Activated CD4-positive, alpha-beta T cell treated with anti-CD3 and anti-CD28 coated beads, Interleukin-2, amount 10 ng/mL, durations not matched to agents 7 days and 5 days (primary cell): ENCODE results near the gene ELP5. TPM values are rescaled to one million over a fixed set of nuclear protein-coding genes. Genes with fewer than 3 reads are reported as not detected.

Experiments used
- CTCF ChIA-PET: fragments of 350-600 bp; sonication (Branson Sonifier 250); formaldehyde crosslinking; loops from one replicate; lab custom pipeline; 2021; ENCODE audit warnings: antibody characterized with exemption; lab: Charles Lee
- POLR2A ChIA-PET: fragments of 350-600 bp; sonication (Branson Sonifier 250); formaldehyde crosslinking; loops from one replicate; lab custom pipeline; 2021; ENCODE audit warnings: antibody characterized with exemption; lab: Charles Lee
- DNase-seq: peaks from one replicate; pipeline ENCODE4 v3.0.0-alpha.2; 2020
- H3K27ac Mint-ChIP-seq: one replicate; pipeline ENCODE4 v1.8.0; 2021; ENCODE audit warnings: mild to moderate bottlenecking, moderate library complexity, mixed read lengths
- H3K27me3 Mint-ChIP-seq: one replicate; pipeline ENCODE4 v1.8.0; 2021; ENCODE audit warnings: mixed read lengths
- H3K36me3 Mint-ChIP-seq: one replicate; pipeline ENCODE4 v1.8.0; 2021; ENCODE audit warnings: low read depth, mixed read lengths
- H3K4me1 Mint-ChIP-seq: one replicate; pipeline ENCODE4 v1.8.0; 2021; ENCODE audit warnings: mixed read lengths
- H3K4me3 Mint-ChIP-seq: one replicate; pipeline ENCODE4 v1.8.0; 2021; ENCODE audit warnings: mild to moderate bottlenecking, moderate library complexity, mixed read lengths
- H3K9me3 Mint-ChIP-seq: one replicate; pipeline ENCODE4 v1.8.0; 2021; ENCODE audit warnings: mixed read lengths
- total RNA-seq, 2 experiments: library from RNA; stranded (reverse); gene quantifications; one replicate each; pipeline ENCODE4 v1.2.3, GENCODE V29; 2021

ELP5 gene
- total RNA-seq, 2 experiments from 2014 or later, result 41.7 to 42.4 TPM

DNA sequence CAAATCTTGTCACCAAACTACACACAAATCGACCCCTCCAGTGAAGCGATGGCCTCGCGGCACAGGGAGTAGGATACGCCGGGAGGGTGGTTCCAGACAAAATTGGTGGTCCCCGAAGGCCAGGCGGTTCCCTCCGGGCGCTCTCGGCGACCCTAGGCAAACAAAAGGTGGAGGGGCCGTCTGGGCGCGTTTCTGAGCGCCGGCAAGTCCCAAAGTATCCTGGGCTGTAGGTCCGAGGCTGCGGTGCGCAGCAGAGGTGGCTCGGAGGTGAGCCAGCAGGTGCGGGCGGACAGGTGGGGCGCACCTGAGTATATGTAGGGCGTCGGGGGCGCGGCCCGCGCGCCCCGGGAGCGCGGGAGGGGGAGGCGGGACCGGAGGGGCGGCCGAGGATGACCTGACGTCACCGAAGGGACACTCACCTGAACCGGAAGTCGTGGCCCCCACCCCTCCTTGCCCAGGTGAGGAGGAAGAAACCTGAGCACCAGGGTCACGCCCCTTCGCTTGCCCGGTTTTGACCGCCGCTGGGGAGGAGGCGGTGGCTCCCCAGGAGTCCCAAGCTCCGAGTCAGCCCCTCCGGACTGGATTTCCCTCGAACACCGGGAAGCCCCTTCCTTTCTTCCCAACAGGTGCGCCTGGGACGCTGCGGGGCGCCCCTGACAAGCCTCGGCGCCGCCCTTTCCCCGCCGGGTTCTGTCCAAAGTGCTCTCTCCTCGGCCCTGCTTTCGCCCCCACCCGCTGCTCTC lies 10.3 kb downstream of the ELP5 start, which contains the start of gene CLDN7:
Gene CLDN7 (minus strand): TSS at position 287 of the 743 bp plus-strand sequence. CDS start 435 bp downstream, outside the sequence.
- H3K27me3 Mint-ChIP-seq, result peaks cover 33% of the 10 kb centered on the region
- H3K9me3 Mint-ChIP-seq, result no peaks in the 10 kb centered on the region
- ChIA-PET POLR2A (interaction anchor here (0.5 kb wide), 1 partner anchor 87 kb away, joined by 4 read pairs; no protein-coding TSS in a partner anchor), CTCF (no interaction called here)
- peak within 1 kb of the TSS; percentile 64 for H3K27ac Mint-ChIP-seq
- H3K4me1 Mint-ChIP-seq, result peaks cover 26% of the 10 kb centered on the region
- no peak for DNase-seq
- peaks cover 6% of the 10 kb centered on the region for H3K36me3 Mint-ChIP-seq
- peak within 1 kb of the TSS; percentile 58 for H3K4me3 Mint-ChIP-seq

DNA sequence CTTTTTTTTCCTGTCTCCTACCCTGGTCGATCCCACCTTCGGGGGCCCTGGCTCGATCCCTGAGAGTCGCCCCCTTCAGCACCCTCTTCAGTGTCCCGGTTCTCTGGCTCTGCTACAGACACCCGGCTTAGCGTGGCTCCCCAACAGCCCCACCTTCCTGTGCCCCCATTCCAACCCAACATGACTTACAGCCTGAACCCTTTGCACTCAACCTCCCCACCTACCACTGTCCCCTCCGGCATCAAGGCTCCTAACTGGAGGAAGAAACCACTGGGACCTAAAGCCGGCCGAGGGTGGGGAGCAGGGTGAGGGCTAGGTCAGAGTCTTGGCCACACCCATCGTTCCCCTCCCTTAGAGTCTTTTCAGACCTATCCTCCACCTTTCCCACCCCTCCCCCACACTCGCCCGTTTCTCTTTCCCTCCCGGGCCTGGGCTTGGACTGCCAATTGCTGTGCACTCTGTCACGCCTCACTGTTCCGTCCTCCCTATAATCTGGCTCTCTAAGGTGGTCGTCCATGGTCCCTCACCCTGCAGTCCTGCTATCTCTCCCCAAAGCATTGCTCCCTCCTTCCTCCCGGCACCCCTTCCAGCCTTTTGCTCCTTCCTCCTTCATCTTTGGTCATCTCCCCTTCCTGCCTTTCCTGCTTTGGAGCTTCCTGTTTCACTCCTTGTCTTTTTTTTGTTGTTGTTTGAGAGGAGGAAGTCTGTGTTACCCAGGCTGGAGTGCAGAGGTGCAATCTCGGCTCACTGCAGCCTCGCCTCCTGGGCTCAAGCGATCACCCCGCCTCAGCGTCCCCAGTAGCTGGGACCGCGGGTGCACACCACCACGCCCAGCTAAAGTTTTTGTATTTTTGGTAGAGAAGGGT lies 11.2 kb downstream of the ELP5 start:
- no peak for DNase-seq
- H3K9me3 Mint-ChIP-seq, result no peaks in the 10 kb centered on the region
- H3K4me1 Mint-ChIP-seq, result peaks cover 26% of the 10 kb centered on the region
- H3K36me3 Mint-ChIP-seq, result peaks cover 6% of the 10 kb centered on the region
- ChIA-PET CTCF (interaction anchor here (0.6 kb wide), 1 partner anchor 35 kb away, joined by 6 read pairs; no protein-coding TSS in a partner anchor), POLR2A (no interaction called here)
- peak overlapping the region; percentile 66 for H3K27ac Mint-ChIP-seq
- peaks cover 33% of the 10 kb centered on the region for H3K27me3 Mint-ChIP-seq
- peak overlapping the region; percentile 58 for H3K4me3 Mint-ChIP-seq

DNA sequence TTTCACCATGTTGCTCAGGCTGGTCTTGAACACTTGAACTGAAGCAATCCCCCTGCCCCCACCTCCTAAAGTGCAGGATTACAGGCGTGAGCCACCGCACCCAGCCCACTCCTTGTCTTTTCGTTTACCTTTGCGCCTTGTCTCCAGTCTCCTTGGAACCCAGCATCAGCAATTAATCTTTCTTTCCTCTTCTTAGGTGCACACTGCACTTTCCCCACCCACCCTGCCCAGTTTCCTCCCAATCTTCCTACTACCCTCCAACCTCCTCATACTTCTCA lies 11.7 kb downstream of the ELP5 start:
- ChIA-PET CTCF (interaction anchor here (0.6 to 1.3 kb wide), 2 partner anchors 22 to 34 kb away, joined by 3 to 6 read pairs; no protein-coding TSS in a partner anchor), POLR2A (no interaction called here)
- H3K4me1 Mint-ChIP-seq, result peaks cover 26% of the 10 kb centered on the region
- H3K36me3 Mint-ChIP-seq, result peaks cover 4% of the 10 kb centered on the region
- H3K27me3 Mint-ChIP-seq, result peaks cover 33% of the 10 kb centered on the region
- H3K9me3 Mint-ChIP-seq, result no peaks in the 10 kb centered on the region
- H3K4me3 Mint-ChIP-seq, result peak overlapping the region; percentile 58
- no peak overlapping the region for H3K27ac Mint-ChIP-seq
- DNase-seq, result no peak

DNA sequence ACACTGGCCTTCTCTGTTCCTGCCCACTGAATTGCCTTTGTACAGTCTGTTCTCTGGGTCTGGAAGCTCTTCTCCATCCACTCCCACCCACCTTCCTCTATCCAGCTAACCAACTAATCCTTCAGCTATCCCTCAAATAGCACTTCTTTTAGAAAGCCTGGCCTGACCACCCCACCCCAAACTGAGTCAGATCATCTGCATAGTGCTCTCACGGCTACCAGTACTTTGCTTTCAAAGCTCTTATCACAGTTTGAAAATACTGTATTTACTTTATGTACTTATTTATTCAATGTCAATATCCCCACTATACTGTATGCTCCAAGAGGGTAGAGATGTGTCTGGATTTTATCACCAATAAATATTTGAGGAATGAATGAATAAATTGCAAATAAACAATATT lies 14.8 kb downstream of the ELP5 start:
- H3K36me3 Mint-ChIP-seq, result no peaks in the 10 kb centered on the region
- peaks cover 38% of the 10 kb centered on the region for H3K27me3 Mint-ChIP-seq
- ChIA-PET CTCF (interaction anchor here (0.6 to 1.3 kb wide), 3 partner anchors 10 to 147 kb away, joined by 3 to 4 read pairs (median 4); no protein-coding TSS in a partner anchor), POLR2A (interaction anchor here (0.7 kb wide), 1 partner anchor 448 kb away, joined by 4 read pairs; no protein-coding TSS in a partner anchor)
- no peak overlapping the region for H3K27ac Mint-ChIP-seq
- no peak for DNase-seq
- H3K9me3 Mint-ChIP-seq, result no peaks in the 10 kb centered on the region
- H3K4me1 Mint-ChIP-seq, result peaks cover 19% of the 10 kb centered on the region
- H3K4me3 Mint-ChIP-seq, result no peak overlapping the region

DNA sequence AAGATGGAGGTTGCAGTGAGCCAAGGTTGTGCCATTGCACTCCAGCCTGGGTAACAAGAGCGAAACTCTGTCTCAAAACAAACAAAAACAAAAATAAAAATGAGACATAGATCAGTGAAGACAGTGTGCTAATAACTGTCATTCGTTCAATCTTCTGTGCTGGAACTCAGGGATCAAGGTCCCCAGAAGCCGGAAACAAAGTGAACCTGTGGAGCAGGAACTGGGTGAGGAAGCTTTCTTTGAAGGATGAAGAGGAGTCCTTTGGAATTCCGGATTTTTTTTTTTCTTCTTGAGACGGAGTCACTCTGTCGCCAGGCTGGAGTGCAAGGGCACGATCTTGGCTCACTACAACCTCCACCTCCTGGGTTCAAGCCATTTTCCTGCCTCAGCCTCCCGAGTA lies 27.4 kb downstream of the ELP5 start:
- Mint-ChIP-seq H3K27me3 (peaks cover 18% of the 10 kb centered on the region), H3K4me3 (no peak overlapping the region), H3K36me3 (no peaks in the 10 kb centered on the region), H3K27ac (no peak overlapping the region), H3K9me3 (no peaks in the 10 kb centered on the region), H3K4me1 (peaks cover 19% of the 10 kb centered on the region)
- ChIA-PET POLR2A (no interaction called here), CTCF (interaction anchor here (1.2 kb wide), 1 partner anchor 13 kb away, joined by 3 read pairs; no protein-coding TSS in a partner anchor)
- DNase-seq, result no peak

DNA sequence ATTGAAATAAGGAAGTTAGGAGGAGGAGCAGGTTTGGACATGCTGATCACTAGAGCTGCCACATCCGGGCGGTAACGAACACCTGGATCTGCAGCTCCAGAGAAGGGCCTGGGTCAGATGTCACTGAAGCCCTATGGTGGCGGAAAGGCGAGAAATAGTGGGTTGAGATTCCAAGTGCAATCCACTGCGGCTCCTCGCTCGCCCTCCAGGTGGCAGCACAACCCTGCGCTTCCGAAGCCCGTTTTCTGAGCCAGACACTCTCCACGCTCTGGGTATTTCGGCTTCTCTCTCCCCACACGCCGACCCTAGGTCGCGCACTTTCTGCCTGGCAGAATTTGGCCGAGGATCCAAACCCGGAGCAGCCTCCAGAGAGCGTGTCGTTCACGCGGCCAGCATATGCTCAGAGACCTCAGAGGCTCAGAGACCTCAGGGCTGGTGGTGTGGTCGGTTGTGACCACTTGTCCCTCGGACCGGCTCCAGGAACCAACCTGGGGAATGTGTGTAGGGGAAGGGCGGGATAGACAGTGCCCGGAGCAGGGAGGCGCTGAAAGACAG lies 28.6 kb downstream of the ELP5 start:
- Mint-ChIP-seq H3K27ac (no peak overlapping the region), H3K36me3 (no peaks in the 10 kb centered on the region), H3K9me3 (no peaks in the 10 kb centered on the region), H3K4me3 (peak overlapping the region; percentile 57), H3K4me1 (peaks cover 19% of the 10 kb centered on the region), H3K27me3 (peaks cover 20% of the 10 kb centered on the region)
- ChIA-PET CTCF (interaction anchor here (1.8 to 2.6 kb wide), 2 partner anchors 13 to 16 kb away, joined by 4 to 20 read pairs; no protein-coding TSS in a partner anchor), POLR2A (no interaction called here)
- peak; percentile 86 for DNase-seq

DNA sequence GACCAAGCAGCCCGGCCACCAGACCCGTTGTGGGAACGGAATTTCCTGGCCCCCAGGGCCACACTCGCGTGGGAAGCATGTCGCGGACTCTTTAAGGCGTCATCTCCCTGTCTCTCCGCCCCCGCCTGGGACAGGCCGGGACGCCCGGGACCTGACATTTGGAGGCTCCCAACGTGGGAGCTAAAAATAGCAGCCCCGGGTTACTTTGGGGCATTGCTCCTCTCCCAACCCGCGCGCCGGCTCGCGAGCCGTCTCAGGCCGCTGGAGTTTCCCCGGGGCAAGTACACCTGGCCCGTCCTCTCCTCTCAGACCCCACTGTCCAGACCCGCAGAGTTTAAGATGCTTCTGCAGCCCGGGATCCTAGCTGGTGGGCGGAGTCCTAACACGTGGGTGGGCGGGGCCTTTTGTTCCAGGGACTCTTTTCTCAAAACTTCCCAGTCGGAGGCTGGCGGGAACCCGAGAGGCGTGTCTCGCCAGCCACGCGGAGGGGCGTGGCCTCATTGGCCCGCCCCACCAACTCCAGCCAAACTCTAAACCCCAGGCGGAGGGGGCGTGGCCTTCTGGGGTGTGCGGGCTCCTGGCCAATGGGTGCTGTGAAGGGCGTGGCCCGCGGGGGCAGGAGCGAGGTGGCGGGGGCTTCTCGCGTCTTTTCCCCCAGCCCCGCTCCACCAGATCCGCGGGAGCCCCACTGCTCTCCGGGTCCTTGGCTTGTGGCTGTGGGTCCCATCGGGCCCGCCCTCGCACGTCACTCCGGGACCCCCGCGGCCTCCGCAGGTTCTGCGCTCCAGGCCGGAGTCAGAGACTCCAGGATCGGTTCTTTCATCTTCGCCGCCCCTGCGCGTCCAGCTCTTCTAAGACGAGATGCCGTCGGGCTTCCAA lies 29.3 kb downstream of the ELP5 start, which contains the start of gene SLC2A4:
Gene SLC2A4 (plus strand): TSS at position 645 of the 879 bp plus-strand sequence. CDS start 217 bp downstream, at position 862.
- H3K36me3 Mint-ChIP-seq, result no peaks in the 10 kb centered on the region
- CTCF ChIA-PET, result interaction anchor here (0.7 to 2.6 kb wide), 6 partner anchors 11 to 36 kb away, joined by 3 to 20 read pairs (median 4); no protein-coding TSS in a partner anchor

DNA sequence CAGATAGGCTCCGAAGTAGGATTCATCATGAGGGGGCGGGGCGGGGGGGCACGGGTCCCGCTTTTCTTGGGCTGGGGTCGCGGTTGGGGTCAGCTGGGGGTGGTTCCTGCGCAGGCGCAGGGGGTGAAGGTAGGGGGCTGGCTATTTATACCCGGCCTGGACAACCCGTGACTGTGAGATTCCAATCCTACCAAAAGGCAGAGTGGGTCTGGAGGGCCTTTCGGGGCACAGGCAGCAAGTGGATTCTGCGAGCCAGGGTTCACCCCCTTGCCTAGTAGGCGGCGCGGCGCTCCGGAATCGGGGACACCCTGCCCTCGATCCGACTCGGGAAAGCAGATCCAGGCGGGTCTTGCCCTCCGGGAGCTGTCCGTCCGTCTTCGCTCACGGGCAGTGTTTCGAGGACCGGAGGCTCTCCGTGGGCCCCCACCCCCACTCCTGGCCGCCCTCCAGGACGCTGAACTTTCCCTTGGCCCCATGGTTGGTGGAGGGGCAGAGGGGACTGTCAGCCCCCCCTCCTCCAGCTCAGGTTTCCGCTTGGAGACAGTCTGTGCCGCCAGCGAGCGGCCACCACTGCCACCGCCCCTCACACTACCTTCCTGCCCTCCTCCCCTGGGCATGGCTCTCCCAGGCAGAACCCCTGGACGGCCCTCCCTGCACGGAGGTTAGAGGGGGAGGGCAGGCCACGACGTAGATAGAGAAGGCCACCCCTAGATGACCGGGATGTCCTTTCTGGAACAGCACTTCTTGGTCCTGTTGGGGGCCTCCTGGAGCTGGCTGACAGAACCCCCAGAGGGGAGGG lies 30.1 kb downstream of the ELP5 start:
- Mint-ChIP-seq H3K9me3 (no peaks in the 10 kb centered on the region), H3K4me1 (peaks cover 19% of the 10 kb centered on the region)

More for the DNA sequence above, 29.3 kb downstream of the ELP5 start, which contains the start of gene SLC2A4:
- DNase-seq, result peak; percentile 83
- Mint-ChIP-seq H3K4me1 (peaks cover 19% of the 10 kb centered on the region), H3K4me3 (peak within 1 kb of the TSS; percentile 57), H3K9me3 (no peaks in the 10 kb centered on the region), H3K27me3 (peaks cover 26% of the 10 kb centered on the region), H3K27ac (no peak within 1 kb of the TSS)
- POLR2A ChIA-PET, result no interaction called here

DNA sequence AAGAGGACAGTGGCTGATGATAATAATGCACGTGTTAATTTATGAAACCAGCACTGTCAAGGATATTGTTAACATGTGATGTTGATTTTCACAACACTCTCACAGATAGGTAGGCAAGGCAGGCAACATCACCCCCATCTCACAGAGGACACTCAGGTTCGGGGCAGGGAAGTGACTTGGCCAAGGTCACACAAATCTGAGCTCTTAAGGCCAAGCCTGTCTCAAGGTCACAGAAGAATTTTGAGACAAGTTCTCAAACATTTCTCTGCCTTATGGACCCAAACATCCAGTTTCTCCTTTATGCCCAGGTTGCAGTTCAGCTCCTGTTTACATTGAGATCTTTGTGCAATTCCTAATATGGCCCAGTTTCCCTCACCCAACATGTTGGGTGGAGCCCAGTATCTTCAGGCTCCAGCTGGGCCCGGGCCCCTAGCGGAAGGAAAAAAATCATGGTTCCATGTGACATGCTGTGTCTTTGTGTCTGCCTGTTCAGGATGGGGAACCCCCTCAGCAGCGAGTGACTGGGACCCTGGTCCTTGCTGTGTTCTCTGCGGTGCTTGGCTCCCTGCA lies 30.8 kb downstream of the ELP5 start:
- ChIA-PET CTCF (interaction anchor here (0.6 to 2.6 kb wide), 10 partner anchors 9 to 1297 kb away, joined by 3 to 20 read pairs (median 4); partner anchors contain the start of genes ACADVL, DLG4, TMEM102 and WRAP53), POLR2A (no interaction called here)
- H3K27me3 Mint-ChIP-seq, result peaks cover 39% of the 10 kb centered on the region
- no peak overlapping the region for H3K27ac Mint-ChIP-seq
- H3K9me3 Mint-ChIP-seq, result no peaks in the 10 kb centered on the region
- no peak for DNase-seq
- peaks cover 19% of the 10 kb centered on the region for H3K4me1 Mint-ChIP-seq
- no peaks in the 10 kb centered on the region for H3K36me3 Mint-ChIP-seq
- no peak overlapping the region for H3K4me3 Mint-ChIP-seq

More for the DNA sequence above, 30.1 kb downstream of the ELP5 start:
- Mint-ChIP-seq H3K36me3 (no peaks in the 10 kb centered on the region), H3K4me3 (peak overlapping the region; percentile 52), H3K27me3 (peaks cover 32% of the 10 kb centered on the region), H3K27ac (no peak overlapping the region)
- CTCF ChIA-PET, result interaction anchor here (0.6 to 2.6 kb wide), 10 partner anchors 9 to 1297 kb away, joined by 3 to 20 read pairs (median 4); partner anchors contain the start of genes ACADVL, DLG4 and TMEM102
- no peak for DNase-seq
- POLR2A ChIA-PET, result no interaction called here

DNA sequence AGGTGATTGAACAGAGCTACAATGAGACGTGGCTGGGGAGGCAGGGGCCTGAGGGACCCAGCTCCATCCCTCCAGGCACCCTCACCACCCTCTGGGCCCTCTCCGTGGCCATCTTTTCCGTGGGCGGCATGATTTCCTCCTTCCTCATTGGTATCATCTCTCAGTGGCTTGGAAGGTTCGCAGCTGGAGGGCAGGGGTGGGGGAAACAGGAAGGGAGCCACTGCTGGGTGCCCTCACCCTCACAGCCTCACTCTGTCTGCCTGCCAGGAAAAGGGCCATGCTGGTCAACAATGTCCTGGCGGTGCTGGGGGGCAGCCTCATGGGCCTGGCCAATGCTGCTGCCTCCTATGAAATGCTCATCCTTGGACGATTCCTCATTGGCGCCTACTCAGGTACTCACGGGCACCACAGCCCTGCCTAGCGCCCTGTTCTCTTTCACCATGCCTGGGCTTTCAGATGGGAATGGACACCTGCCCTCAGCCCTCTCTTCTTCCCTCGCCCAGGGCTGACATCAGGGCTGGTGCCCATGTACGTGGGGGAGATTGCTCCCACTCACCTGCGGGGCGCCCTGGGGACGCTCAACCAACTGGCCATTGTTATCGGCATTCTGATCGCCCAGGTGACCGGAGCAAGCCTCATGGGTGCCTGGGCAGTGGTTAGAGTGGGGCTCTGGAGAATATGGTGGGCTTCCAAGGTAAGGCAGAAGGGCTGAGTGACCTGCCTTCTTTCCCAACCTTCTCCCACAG lies 31.6 kb downstream of the ELP5 start:
- POLR2A ChIA-PET, result no interaction called here
- Mint-ChIP-seq H3K27ac (no peak overlapping the region), H3K9me3 (no peaks in the 10 kb centered on the region)

More for the DNA sequence above, 31.6 kb downstream of the ELP5 start:
- Mint-ChIP-seq H3K4me3 (no peak overlapping the region), H3K36me3 (no peaks in the 10 kb centered on the region), H3K4me1 (peaks cover 19% of the 10 kb centered on the region), H3K27me3 (peaks cover 45% of the 10 kb centered on the region)
- DNase-seq, result no peak
- CTCF ChIA-PET, result interaction anchor here (0.6 to 3.4 kb wide), 7 partner anchors 10 to 405 kb away, joined by 3 to 26 read pairs (median 4); partner anchors contain the start of genes ACADVL, DLG4 and WRAP53
